ENCODE data around the gene BNC2.

Gene BNC2

DNA sequence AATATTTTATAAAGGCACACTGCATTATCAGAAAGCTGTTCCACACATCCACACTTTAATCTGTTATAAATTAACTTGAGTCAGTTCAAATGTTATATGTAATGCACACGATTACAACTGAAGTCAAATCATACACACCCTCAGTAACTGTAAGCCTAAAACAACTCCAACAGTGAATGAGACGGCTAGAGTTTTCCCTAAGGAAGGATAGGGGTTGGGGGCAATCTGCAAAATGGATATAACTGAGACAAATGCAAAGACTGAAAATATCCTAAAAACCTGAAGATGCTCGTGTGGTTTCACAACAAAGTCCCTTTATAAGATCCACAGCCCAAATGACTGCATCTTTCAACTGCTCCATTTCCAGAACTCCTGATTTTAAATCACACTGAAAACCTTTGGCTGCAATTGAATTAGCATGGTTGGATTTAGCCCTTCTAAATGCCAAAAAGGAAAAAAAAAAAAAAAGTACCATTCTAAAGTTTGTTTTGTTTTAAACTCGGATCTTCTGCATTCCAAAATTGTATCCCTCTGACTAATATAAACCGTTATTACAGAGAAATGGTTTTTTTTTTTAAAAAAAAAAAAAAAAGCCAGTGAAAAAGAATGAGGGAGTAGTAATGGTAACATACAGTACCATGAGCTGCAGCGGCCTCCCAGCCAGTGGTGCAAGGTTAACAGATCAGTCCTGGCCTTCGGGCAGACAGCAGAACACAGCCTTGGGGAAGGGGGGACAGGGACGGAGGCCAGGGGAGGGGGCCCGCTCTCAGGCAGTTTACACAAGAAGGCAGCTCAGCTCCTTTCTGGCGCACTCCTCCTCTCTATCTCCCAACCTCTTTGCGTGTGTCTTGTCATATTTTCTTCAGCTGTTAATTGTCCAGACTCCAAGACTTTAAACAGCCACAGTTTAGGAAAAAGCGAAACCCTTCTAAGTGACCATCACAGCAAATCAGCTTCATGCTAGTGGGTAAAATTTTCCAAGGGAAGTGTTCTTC lies 166.1 kb downstream of the BNC2 start:
- H3K27ac ChIP-seq (ENCODE audit: extremely low read depth, low read depth, low read length), result peak overlapping the region; percentile 86
- TF ChIP-seq ZNF362 (tag by site-specific recombination; IDR thresholded peaks at IDR 0.05) (peak; percentile 82; the same call in 1 of the 2 replicates), ZNF341 (tag by site-specific recombination; IDR thresholded peaks at IDR 0.05; ENCODE audit: low read depth) (peak; percentile 43; the same call in 1 of the 2 replicates), ZNF132 (tag by site-specific recombination; IDR thresholded peaks at IDR 0.05; ENCODE audit: borderline replicate concordance) (no peak), ZNF114 (tag by site-specific recombination; IDR thresholded peaks at IDR 0.05) (no peak)
- H3K36me3 ChIP-seq (ENCODE audit: control insufficient read depth in 2 of 2, insufficient read depth in 1 of 2, low read length in 2 of 2), result no peaks in the 10 kb centered on the region
- no peaks in the 10 kb centered on the region for H3K9me3 ChIP-seq (ENCODE audit: control insufficient read depth, insufficient read depth, low read depth, low read length)
- ChIA-PET CTCF (interaction anchor here (0.6 to 0.7 kb wide), 3 partner anchors 15 to 511 kb away, joined by 4 to 5 read pairs (median 4); no protein-coding TSS in a partner anchor), POLR2A (interaction anchor here (0.6 to 1.4 kb wide), 6 partner anchors 13 to 162 kb away, joined by 3 to 13 read pairs (median 6); no protein-coding TSS in a partner anchor)
- H3K4me3 ChIP-seq (ENCODE audit: low read depth, low read length), result peak overlapping the region; percentile 42
- H3K4me1 ChIP-seq (ENCODE audit: control insufficient read depth, insufficient read depth, low read length), result peaks cover 10% of the 10 kb centered on the region; the same call in 1 of the 2 replicates

DNA sequence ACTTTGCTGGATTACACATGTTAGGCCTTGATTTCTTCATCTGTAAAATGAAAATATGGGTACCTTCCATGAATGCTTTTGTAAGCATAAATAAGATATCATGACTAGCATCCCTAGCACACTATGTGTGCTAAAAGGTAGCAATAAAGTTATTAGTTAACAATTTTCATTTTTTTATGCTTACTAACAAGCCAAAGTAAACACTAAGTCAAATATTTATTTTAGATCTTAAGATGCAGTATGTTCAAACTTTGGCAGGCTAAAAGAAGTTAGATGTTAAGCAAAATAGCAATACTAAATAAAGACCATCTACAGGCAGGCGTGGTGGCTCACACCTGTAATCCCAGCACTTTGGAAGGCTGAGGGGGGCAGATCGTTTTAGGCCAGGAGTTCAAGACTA lies 169.1 kb downstream of the BNC2 start:
- no peak overlapping the region for H3K4me3 ChIP-seq (ENCODE audit: low read depth, low read length)
- H3K4me1 ChIP-seq (ENCODE audit: control insufficient read depth, insufficient read depth, low read length), result peaks cover 10% of the 10 kb centered on the region; the same call in 1 of the 2 replicates
- ChIA-PET POLR2A (no interaction called here), CTCF (no interaction called here)
- no peaks in the 10 kb centered on the region for H3K9me3 ChIP-seq (ENCODE audit: control insufficient read depth, insufficient read depth, low read depth, low read length)
- no peak for TF ChIP-seq HOXD13 (CRISPR knock-in tag; IDR thresholded peaks at IDR 0.05; ENCODE audit: borderline replicate concordance)
- no peak for TF ChIP-seq SETDB1 (IDR thresholded peaks at IDR 0.05; ENCODE audit: insufficient read length, low read length)
- TF ChIP-seq ZNF211 (tag by site-specific recombination; IDR thresholded peaks at IDR 0.05; ENCODE audit: low read depth), result no peak
- no peak for TF ChIP-seq ZNF133 (tag by site-specific recombination; IDR thresholded peaks at IDR 0.05)
- no peak for TF ChIP-seq KLF8 (tag by site-specific recombination; IDR thresholded peaks at IDR 0.05)
- TF ChIP-seq FEZF1 (tag by site-specific recombination; IDR thresholded peaks at IDR 0.05), result no peak
- no peak for TF ChIP-seq ZNF549 (tag by site-specific recombination; IDR thresholded peaks at IDR 0.05)
- no peak for TF ChIP-seq ZNF501 (tag by site-specific recombination; IDR thresholded peaks at IDR 0.05)
- TF ChIP-seq, protein P1, sequence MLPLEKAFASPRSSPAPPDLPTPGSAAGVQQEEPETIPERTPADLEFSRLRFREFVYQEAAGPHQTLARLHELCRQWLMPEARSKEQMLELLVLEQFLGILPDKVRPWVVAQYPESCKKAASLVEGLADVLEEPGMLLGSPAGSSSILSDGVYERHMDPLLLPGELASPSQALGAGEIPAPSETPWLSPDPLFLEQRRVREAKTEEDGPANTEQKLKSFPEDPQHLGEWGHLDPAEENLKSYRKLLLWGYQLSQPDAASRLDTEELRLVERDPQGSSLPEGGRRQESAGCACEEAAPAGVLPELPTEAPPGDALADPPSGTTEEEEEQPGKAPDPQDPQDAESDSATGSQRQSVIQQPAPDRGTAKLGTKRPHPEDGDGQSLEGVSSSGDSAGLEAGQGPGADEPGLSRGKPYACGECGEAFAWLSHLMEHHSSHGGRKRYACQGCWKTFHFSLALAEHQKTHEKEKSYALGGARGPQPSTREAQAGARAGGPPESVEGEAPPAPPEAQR (tag by site-specific recombination; IDR thresholded peaks at IDR 0.05), result no peak
- H3K27ac ChIP-seq (ENCODE audit: extremely low read depth, low read depth, low read length), result no peak overlapping the region
- no peaks in the 10 kb centered on the region for H3K36me3 ChIP-seq (ENCODE audit: control insufficient read depth in 2 of 2, insufficient read depth in 1 of 2, low read length in 2 of 2)

- Histone ChIP-seq H3K4me3 (ENCODE audit: low read depth, low read length) (no peak overlapping the region), H3K9me3 (ENCODE audit: control insufficient read depth, insufficient read depth, low read depth, low read length) (no peaks in the 10 kb centered on the region), H3K4me1 (ENCODE audit: control insufficient read depth, insufficient read depth, low read length) (peaks cover 11% of the 10 kb centered on the region), H3K36me3 (ENCODE audit: control insufficient read depth in 2 of 2, insufficient read depth in 1 of 2, low read length in 2 of 2) (no peaks in the 10 kb centered on the region), H3K27ac (ENCODE audit: extremely low read depth, low read depth, low read length) (no peak overlapping the region)
- peak; percentile 11; the same call in 1 of the 2 replicates for TF ChIP-seq FEZF1 (tag by site-specific recombination; IDR thresholded peaks at IDR 0.05)
- TF ChIP-seq SCRT1 (tag by site-specific recombination; IDR thresholded peaks at IDR 0.05; ENCODE audit: borderline replicate concordance), result no peak
- CTCF ChIA-PET, result interaction anchor here (0.6 kb wide), 1 partner anchor 57 kb away, joined by 3 read pairs; no protein-coding TSS in a partner anchor
- POLR2A ChIA-PET, result no interaction called here
Observed at GRCh38 chr9:16693616-16694015, 176.9 kb downstream of the BNC2 start.

GRCh38 chr9:16690628-16691027 lies 179.8 kb downstream of the BNC2 start:
- Histone ChIP-seq H3K9me3 (ENCODE audit: control insufficient read depth, insufficient read depth, low read depth, low read length) (no peaks in the 10 kb centered on the region), H3K36me3 (ENCODE audit: control insufficient read depth in 2 of 2, insufficient read depth in 1 of 2, low read length in 2 of 2) (no peaks in the 10 kb centered on the region), H3K27ac (ENCODE audit: extremely low read depth, low read depth, low read length) (no peak overlapping the region), H3K4me1 (ENCODE audit: control insufficient read depth, insufficient read depth, low read length) (peaks cover 22% of the 10 kb centered on the region), H3K4me3 (ENCODE audit: low read depth, low read length) (no peak overlapping the region)
- POLR2A ChIA-PET, result no interaction called here
- CTCF ChIA-PET, result no interaction called here
- TF ChIP-seq ZNF488 (tag by site-specific recombination; IDR thresholded peaks at IDR 0.05) (no peak), ZNF596 (tag by site-specific recombination; IDR thresholded peaks at IDR 0.05) (no peak), SCRT2 (tag by site-specific recombination; IDR thresholded peaks at IDR 0.05) (peak; percentile 83), SCRT1 (tag by site-specific recombination; IDR thresholded peaks at IDR 0.05; ENCODE audit: borderline replicate concordance) (peak; percentile 68)

Measured in HEK293 (cell line).